AG09309 (cell line): ENCODE results near the gene ZDHHC12.

Experiments
- DNase-seq: peaks from one replicate; pipeline ENCODE4 v3.0.0-alpha.2; 2010; ENCODE audit warnings: low read depth
- H3K4me3 ChIP-seq: 2 replicates; pipeline ENCODE4 v1.5.1; 2011; ENCODE audit warnings: mild to moderate bottlenecking, low read depth, low read length, moderate library complexity; ENCODE audit not compliant: control insufficient read depth
- CTCF ChIP-seq: IDR thresholded peaks from 2 replicates; pipeline ENCODE4 v1.5.1; 2011; ENCODE audit warnings: mild to moderate bottlenecking, low read depth, low read length, inconsistent platforms; ENCODE audit not compliant: insufficient read depth, control insufficient read depth; ENCODE audit errors: missing control alignments

Gene ZDHHC12

GRCh38 chr9:128768606-128769005 lies 44.7 kb upstream of the ZDHHC12 start:
- TF ChIP-seq CTCF, result no peak
- DNase-seq, result no peak
- H3K4me3 ChIP-seq, result no peak overlapping the region

GRCh38 chr9:128765499-128765898 lies 41.6 kb upstream of the ZDHHC12 start:
- TF ChIP-seq CTCF, result no peak
- no peak overlapping the region for H3K4me3 ChIP-seq
- no peak for DNase-seq

GRCh38 chr9:128764361-128764760 lies 40.4 kb upstream of the ZDHHC12 start:
- H3K4me3 ChIP-seq, result no peak overlapping the region
- no peak for DNase-seq
- no peak for TF ChIP-seq CTCF

- H3K4me3 ChIP-seq, result no peak overlapping the region
- no peak for DNase-seq
- no peak for TF ChIP-seq CTCF
Observed at GRCh38 chr9:128762671-128763449, 38.9 kb upstream of the ZDHHC12 start.

- no peak for DNase-seq
- TF ChIP-seq CTCF, result no peak
Observed at GRCh38 chr9:128757602-128758001, 33.7 kb upstream of the ZDHHC12 start.

GRCh38 chr9:128753627-128754026 lies 29.7 kb upstream of the ZDHHC12 start:
- no peak for TF ChIP-seq CTCF

More at GRCh38 chr9:128757602-128758001, 33.7 kb upstream of the ZDHHC12 start:
- no peak overlapping the region for H3K4me3 ChIP-seq

More at GRCh38 chr9:128753627-128754026, 29.7 kb upstream of the ZDHHC12 start:
- DNase-seq, result no peak
- no peak overlapping the region for H3K4me3 ChIP-seq
